Stomach (tissue), 4 donors: ENCODE results near the gene PFDN5.

Source experiments
- CTCF ChIP-seq, 7 experiments: fragments of 450-650 bp in 4 of 7; fragments of 200-600 bp in 3 of 7; sonication (generic) in 3 of 7; IDR thresholded peaks; one replicate each; pipeline ENCODE4 v1.5.1; 2016 to 2019; ENCODE audit warnings: antibody characterized with exemption in 7 of 7, control low read depth in 2 of 7, mild to moderate bottlenecking in 1 of 7
- EP300 ChIP-seq: sonication (generic); formaldehyde crosslinking; IDR thresholded peaks from one replicate; pipeline ENCODE4 v1.6.1; 2017; ENCODE audit warnings: antibody characterized with exemption
- POLR2AphosphoS5 ChIP-seq, 3 donors: sonication (generic); formaldehyde crosslinking; IDR thresholded peaks; one replicate each; pipeline ENCODE4 v1.6.1; 2016; ENCODE audit warnings: antibody characterized with exemption in 3 of 3

- TF ChIP-seq POLR2AphosphoS5 (IDR thresholded peaks at IDR 0.05) = no peak
- TF ChIP-seq CTCF (IDR thresholded peaks at IDR 0.05) = no peak
- TF ChIP-seq EP300 = no peak
Observed at GRCh38 chr12:53268630-53269562, 26.4 kb upstream of the PFDN5 start.
